Measurements from ENCODE around the gene TRANK1.
"Not testable (repeated sequence)": the region's sequence is repeated elsewhere in the genome, so short reads cannot be mapped to it uniquely, and the experiment has no call there.

DNA sequence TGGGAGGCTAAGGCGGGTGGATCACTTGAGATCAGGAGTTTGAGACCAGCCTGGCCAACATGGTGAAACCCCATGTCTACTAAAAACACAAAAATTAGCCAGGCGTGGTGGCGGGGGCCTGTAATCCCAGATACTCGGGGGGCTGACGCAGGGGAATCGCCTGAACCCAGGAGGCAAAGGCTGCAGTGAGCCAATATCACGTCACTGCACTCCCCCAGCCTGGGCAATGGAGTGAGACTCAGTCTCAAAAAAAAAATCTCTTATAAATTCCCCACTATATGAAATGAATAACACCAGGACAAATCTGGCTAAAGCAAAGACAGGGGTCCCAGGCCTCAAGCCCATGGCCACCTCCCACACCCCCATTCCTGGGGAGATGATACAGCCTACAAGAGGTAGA, 53.8 kb downstream of the TRANK1 start:
- TF ChIP-seq, protein P1, sequence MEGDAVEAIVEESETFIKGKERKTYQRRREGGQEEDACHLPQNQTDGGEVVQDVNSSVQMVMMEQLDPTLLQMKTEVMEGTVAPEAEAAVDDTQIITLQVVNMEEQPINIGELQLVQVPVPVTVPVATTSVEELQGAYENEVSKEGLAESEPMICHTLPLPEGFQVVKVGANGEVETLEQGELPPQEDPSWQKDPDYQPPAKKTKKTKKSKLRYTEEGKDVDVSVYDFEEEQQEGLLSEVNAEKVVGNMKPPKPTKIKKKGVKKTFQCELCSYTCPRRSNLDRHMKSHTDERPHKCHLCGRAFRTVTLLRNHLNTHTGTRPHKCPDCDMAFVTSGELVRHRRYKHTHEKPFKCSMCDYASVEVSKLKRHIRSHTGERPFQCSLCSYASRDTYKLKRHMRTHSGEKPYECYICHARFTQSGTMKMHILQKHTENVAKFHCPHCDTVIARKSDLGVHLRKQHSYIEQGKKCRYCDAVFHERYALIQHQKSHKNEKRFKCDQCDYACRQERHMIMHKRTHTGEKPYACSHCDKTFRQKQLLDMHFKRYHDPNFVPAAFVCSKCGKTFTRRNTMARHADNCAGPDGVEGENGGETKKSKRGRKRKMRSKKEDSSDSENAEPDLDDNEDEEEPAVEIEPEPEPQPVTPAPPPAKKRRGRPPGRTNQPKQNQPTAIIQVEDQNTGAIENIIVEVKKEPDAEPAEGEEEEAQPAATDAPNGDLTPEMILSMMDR (conservative IDR thresholded peaks at IDR 0.05; ENCODE audit: low read depth, low read length): not testable (repeated sequence)
- not testable (repeated sequence) for TF ChIP-seq EZH2 (IDR thresholded peaks at IDR 0.05; ENCODE audit: low read length, unreplicated experiment); EZH2phosphoT487 (IDR thresholded peaks at IDR 0.05; ENCODE audit: borderline replicate concordance, low read length)
